MG63 (cell line): ENCODE data around the gene SEMG2. TPM values are rescaled to one million over a fixed set of nuclear protein-coding genes. Genes with fewer than 3 reads are reported as not detected.

Source experiments
- DNase-seq: peaks from one replicate; pipeline ENCODE4 v3.0.0-alpha.2; 2020
- H3K27me3 ChIP-seq: fragments of 250-450 bp; sonication (Bioruptor Pico); 2 replicates; pipeline ENCODE4 v1.5.1; 2020; ENCODE audit warnings: mild to moderate bottlenecking, moderate library complexity
- H3K36me3 ChIP-seq: fragments of 250-450 bp; sonication (Bioruptor Pico); 2 replicates; pipeline ENCODE4 v1.5.1; 2020; ENCODE audit warnings: mild to moderate bottlenecking, moderate library complexity
- H3K4me3 ChIP-seq: fragments of 250-450 bp; sonication (Bioruptor Pico); 2 replicates; pipeline ENCODE4 v1.5.1; 2020; ENCODE audit warnings: mild to moderate bottlenecking, moderate library complexity
- H3K9me3 ChIP-seq: fragments of 250-450 bp; sonication (Bioruptor Pico); 2 replicates; pipeline ENCODE4 v1.5.1; 2020; ENCODE audit warnings: mild to moderate bottlenecking, moderate library complexity
- total RNA-seq: library from RNA; depleted of rRNA; stranded (reverse); fragments of >200 nt; shearing (Covaris generic); gene quantifications from 2 replicates; pipeline ENCODE4 v1.2.3, GENCODE V29; 2014; ENCODE audit warnings: low replicate concordance

Gene SEMG2
- total RNA-seq, 1 experiment from 2014 or later, result not detected

DNA sequence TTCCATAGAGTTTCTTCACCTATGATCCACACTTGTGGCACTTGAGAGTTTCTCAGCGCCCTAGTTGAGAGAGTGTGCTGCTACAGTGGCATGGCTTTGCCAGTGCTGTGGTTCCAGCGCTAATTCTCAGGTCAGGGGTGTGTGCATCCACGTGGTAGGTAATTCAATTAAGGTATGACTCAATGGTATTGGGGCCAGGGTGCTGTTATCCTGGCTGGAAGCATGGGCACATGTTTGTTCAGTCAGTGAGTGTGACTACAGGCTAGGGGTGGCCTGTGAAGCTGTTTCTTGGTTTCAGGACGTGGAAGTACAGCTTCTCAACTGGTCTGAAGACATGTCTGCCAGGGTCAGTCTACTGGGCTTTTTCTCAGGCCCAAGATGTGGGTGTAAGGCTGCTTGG is 3.0 kb upstream of the SEMG2 start:
- DNase-seq, result no peak
- Histone ChIP-seq H3K27me3 (peaks cover 18% of the 10 kb centered on the region), H3K36me3 (no peaks in the 10 kb centered on the region), H3K9me3 (no peaks in the 10 kb centered on the region), H3K4me3 (no peak overlapping the region)

DNA sequence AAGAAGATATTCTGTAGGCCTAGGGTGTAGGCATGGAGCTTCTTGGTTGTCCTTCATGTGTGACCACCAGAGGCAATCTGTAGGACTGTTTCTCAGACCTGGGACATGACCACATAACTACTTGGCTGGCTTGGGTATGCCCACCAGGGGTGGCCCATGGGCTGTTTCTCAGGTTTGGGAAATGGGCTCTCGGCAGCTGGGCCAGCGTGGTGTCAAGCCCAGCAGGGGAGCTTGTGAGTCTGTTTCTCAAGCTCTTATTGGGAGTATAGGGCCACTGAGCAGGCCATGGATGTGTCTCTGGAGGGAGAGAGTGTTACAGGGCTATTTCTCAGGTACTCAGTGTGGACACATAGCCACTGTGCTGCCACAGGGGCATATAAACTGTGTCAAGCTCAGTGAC is 2.5 kb upstream of the SEMG2 start:
- no peaks in the 10 kb centered on the region for H3K9me3 ChIP-seq
- H3K4me3 ChIP-seq, result no peak overlapping the region
- DNase-seq, result no peak
- no peaks in the 10 kb centered on the region for H3K36me3 ChIP-seq
- peaks cover 18% of the 10 kb centered on the region for H3K27me3 ChIP-seq

DNA sequence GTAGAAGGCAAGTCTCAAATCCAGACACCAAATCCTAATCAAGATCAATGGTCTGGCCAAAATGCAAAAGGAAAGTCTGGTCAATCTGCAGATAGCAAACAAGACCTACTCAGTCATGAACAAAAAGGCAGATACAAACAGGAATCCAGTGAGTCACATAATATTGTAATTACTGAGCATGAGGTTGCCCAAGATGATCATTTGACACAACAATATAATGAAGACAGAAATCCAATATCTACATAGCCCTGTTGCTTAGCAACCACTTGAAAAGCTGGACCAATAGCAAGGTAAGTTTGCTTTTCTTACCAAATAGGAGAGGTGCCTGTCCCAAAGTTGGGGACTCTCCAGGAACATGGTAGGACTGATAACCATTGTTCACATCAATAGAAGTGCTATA is 2.0 kb downstream of the SEMG2 start:
- Histone ChIP-seq H3K9me3 (no peaks in the 10 kb centered on the region), H3K4me3 (no peak overlapping the region), H3K27me3 (peaks cover 36% of the 10 kb centered on the region), H3K36me3 (no peaks in the 10 kb centered on the region)
- no peak for DNase-seq

DNA sequence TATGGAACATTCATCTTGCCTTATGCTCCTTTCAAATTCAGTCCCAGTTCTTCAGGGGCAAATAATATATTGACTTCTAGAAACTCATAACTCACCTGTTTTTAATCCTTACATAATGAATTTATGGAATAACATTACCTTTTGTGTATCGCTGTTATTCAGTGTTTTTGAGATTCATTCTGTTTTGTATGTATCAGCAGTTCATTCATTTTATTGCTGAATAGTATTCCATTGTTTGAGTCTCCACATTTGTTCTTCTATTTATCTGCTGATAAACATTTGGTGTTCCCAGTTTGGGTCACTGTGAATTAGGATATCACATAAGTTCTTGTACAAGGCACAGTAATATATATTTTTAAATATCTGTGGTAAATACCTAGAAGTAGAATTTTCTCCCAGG is 5.1 kb downstream of the SEMG2 start:
- Histone ChIP-seq H3K9me3 (no peaks in the 10 kb centered on the region), H3K4me3 (no peak overlapping the region), H3K27me3 (peaks cover 34% of the 10 kb centered on the region), H3K36me3 (no peaks in the 10 kb centered on the region)
- no peak for DNase-seq

GRCh38 chr20:45229264-45230056 is 8.3 kb downstream of the SEMG2 start:
- peak; percentile 31 for DNase-seq
- Histone ChIP-seq H3K27me3 (peaks cover 18% of the 10 kb centered on the region), H3K4me3 (no peak overlapping the region), H3K36me3 (no peaks in the 10 kb centered on the region), H3K9me3 (peaks cover 5% of the 10 kb centered on the region; the same call in 1 of the 2 replicates)

DNA sequence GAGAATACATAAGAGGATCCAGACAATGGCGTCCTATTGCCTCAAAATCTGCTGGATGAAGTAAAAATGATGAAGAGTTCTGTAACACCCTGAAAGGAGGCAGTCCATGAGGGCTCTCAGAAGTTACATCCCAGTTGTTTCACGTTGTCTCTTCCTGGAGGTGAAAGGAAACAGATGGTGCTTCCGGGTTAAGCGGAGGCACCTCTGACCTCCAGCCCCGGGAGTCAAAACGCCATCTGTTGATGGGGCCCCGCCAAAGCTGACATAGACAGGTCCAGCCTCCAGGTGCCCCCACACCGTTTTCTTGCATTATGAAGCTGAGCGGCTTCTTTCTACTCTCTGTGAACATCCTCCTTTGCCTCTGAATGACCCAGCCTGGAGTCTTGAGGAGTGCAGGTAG is 9.5 kb downstream of the SEMG2 start:
- H3K9me3 ChIP-seq, result peaks cover 5% of the 10 kb centered on the region; the same call in 1 of the 2 replicates
- peaks cover 11% of the 10 kb centered on the region for H3K27me3 ChIP-seq
- no peak for DNase-seq
- H3K4me3 ChIP-seq, result no peak overlapping the region
- H3K36me3 ChIP-seq, result no peaks in the 10 kb centered on the region

GRCh38 chr20:45235995-45236394 is 14.8 kb downstream of the SEMG2 start:
- Histone ChIP-seq H3K4me3 (no peak overlapping the region), H3K9me3 (peaks cover 5% of the 10 kb centered on the region; the same call in 1 of the 2 replicates), H3K27me3 (peaks cover 6% of the 10 kb centered on the region; the same call in 1 of the 2 replicates), H3K36me3 (no peaks in the 10 kb centered on the region)
- no peak for DNase-seq

DNA sequence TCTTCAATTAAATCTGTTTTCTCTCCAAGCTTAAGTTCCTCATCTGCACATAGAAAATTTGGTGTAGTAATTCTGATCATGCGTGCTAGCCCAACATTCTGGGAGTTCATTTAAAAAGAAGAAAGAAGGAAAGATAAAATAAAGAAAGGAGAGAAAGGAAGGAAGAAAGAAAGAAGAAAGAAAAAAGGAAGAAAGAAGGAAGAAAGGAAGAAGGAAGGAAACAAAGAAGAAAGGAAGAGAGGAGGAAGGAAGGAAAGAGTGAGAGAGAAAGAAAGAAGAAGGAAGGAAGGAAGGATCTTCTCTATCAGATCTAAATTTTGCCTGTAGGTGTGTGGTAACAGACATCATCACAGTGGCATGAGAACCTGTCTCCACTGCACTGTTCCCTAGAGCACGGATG is 17.0 kb downstream of the SEMG2 start:
- peaks cover 9% of the 10 kb centered on the region; the same call in 1 of the 2 replicates for H3K27me3 ChIP-seq
- H3K36me3 ChIP-seq, result no peaks in the 10 kb centered on the region
- no peak overlapping the region for H3K4me3 ChIP-seq
- peaks cover 5% of the 10 kb centered on the region; the same call in 1 of the 2 replicates for H3K9me3 ChIP-seq
- no peak for DNase-seq

DNA sequence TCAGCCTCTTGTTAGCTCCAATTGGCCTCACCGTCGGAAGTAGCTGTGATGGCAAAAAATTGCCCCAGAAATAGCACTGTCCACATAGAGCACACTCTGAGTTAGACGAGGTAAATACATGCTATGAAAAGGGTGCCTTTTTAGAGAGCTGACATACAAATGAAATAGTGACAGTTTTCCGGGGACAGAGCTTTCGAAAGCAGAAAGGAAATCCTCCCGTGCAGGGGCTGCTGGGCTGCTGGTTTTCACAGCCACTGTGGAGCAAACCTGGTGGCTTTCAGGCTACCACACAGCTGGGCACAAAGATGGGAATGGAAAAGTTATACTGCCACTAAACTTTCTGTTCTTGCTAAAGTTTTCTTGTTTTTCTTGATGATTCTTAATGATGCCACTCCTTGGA is 24.9 kb downstream of the SEMG2 start:
- Histone ChIP-seq H3K4me3 (no peak overlapping the region), H3K27me3 (peaks cover 14% of the 10 kb centered on the region), H3K36me3 (no peaks in the 10 kb centered on the region), H3K9me3 (no peaks in the 10 kb centered on the region)
- DNase-seq, result no peak

DNA sequence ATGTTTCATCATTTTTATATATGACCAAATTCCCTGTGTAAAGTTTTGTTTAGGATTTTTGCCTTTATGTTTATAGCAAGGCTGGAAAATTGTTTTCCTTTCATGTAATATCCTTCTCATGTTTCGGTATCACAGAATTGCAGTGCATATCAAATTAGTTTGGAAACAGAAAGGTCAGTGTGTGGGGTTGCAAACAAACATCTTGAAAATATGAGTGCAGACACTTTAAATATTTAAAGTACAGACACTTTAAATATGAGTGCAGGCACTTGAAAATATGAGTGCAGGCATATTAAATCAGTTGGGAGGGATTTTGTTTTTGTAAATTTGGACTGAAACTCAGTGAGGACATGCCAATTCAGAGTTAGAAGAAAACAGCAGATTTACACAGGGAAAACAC is 26.7 kb downstream of the SEMG2 start:
- Histone ChIP-seq H3K36me3 (no peaks in the 10 kb centered on the region), H3K4me3 (no peak overlapping the region), H3K27me3 (peaks cover 12% of the 10 kb centered on the region), H3K9me3 (no peaks in the 10 kb centered on the region)
- DNase-seq, result no peak

- H3K27me3 ChIP-seq, result peaks cover 12% of the 10 kb centered on the region
- no peak for DNase-seq
- H3K36me3 ChIP-seq, result no peaks in the 10 kb centered on the region
- no peaks in the 10 kb centered on the region for H3K9me3 ChIP-seq
- H3K4me3 ChIP-seq, result no peak overlapping the region
These were observed 27.4 kb downstream of the SEMG2 start for GRCh38 chr20:45248609-45249008.

DNA sequence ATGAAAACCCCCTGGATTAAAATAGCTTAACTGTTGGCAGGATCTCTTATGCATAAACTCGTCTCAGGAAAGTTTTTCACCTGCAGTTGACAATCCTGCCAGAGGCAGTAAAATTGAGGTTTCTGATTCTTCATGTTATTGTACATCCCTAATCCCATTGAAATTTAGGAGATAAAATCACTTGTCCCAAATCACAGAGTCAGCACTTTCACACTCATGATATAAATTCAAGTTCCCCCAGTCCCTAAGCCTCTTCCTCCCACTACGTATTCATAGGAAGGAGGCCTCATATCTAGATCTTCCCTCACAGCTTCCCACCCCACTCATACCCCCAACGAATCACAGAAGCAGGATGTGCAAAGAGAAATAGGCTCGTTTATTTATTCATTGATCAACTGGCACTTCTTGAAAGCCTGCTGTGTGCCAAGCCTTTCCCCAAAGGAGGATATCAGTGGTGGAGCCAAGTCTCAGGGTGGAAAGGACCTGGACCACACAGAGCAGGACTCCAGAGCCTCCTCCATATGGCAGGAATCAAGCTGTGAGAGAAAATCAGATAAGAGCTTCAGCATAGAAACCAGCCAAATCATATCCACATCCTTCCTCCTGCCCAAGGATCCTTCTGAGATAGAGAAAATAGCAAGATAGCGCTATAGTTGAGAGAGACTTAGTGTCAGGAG is 30.8 kb downstream of the SEMG2 start:
- Histone ChIP-seq H3K4me3 (no peak overlapping the region), H3K36me3 (no peaks in the 10 kb centered on the region), H3K27me3 (no peaks in the 10 kb centered on the region), H3K9me3 (no peaks in the 10 kb centered on the region)
- no peak for DNase-seq

DNA sequence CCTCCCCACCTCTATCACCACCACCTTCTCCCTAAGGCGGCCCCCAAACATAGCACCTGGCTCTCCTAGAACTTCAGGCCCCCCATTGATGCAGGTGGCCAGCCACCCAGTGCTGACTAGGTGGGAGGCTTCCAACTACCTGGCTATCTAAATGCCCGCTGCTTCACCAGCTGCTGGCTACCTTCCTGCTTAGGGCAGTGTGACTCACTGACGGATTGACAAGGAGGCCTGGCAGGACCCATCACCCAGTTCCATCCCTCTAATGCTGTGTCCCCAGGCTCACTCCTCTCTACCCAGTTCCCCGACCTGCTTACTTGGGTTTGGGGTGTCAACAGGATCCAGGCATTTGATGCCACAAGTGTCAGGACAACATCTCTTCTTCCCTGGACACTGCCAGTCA is 32.1 kb downstream of the SEMG2 start:
- no peaks in the 10 kb centered on the region for H3K27me3 ChIP-seq
- H3K4me3 ChIP-seq, result no peak overlapping the region
- no peaks in the 10 kb centered on the region for H3K9me3 ChIP-seq
- DNase-seq, result no peak
- H3K36me3 ChIP-seq, result no peaks in the 10 kb centered on the region

DNA sequence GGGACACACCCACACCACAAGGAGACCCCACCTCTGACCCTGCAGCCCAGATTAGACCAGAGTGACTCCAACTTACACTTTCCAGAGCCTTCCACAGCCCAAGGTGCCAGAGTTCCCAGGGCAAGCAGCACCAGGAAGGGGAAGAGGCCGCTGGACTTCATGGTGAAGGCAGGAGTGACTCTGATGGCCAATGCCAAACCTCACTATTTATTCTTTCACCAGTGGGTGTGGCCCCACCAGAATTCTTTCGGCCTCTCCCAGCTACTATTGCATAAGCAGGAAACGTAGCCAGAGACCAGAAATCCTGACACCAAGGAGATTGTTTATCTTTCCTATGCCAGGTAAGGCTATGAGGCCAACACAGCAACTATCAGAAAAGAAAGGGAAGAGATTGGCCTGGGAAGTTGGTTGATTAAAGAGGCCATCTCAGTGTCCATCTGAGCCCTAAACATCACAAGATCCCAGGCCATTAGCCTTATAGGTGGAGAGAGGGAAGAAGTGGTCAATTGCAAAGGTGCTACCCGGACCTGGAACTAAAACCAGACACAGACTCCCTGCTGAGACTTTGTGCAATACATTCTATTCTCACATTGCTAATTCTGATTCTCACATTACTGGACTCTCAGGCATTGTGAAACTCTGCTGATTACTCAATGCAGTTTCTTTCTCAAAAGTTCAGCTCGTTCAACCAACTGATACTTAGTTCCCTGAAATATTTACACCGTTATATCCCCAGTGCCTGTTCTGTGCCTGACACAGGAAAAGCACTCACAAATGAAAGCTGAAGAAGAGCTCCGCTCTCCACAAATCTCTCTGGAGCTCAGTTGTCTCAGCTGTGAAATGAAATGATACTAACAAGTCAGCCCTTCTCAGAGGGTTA is 33.5 kb downstream of the SEMG2 start, which contains the start of gene SLPI:
SLPI (minus strand) TSS at position 182 of the 880 bp plus-strand sequence; CDS start at position 161, 21 bp downstream.
- H3K36me3 ChIP-seq, result no peaks in the 10 kb centered on the region
- peak; percentile 81 for DNase-seq
- no peaks in the 10 kb centered on the region for H3K9me3 ChIP-seq
- no peaks in the 10 kb centered on the region for H3K27me3 ChIP-seq
- H3K4me3 ChIP-seq, result no peak within 1 kb of the TSS

GRCh38 chr20:45257161-45257560 is 36.0 kb downstream of the SEMG2 start:
- H3K36me3 ChIP-seq, result no peaks in the 10 kb centered on the region
- H3K27me3 ChIP-seq, result 0 out of 2 replicates have a peak, but pooled peaks cover 4% of the 10 kb centered on the region
- H3K9me3 ChIP-seq, result no peaks in the 10 kb centered on the region
- DNase-seq, result no peak
- no peak overlapping the region for H3K4me3 ChIP-seq

- Histone ChIP-seq H3K27me3 (0 out of 2 replicates have a peak, but pooled peaks cover 4% of the 10 kb centered on the region), H3K4me3 (no peak overlapping the region), H3K36me3 (no peaks in the 10 kb centered on the region), H3K9me3 (no peaks in the 10 kb centered on the region)
- DNase-seq, result no peak
These were observed 36.5 kb downstream of the SEMG2 start for GRCh38 chr20:45257711-45258110.

DNA sequence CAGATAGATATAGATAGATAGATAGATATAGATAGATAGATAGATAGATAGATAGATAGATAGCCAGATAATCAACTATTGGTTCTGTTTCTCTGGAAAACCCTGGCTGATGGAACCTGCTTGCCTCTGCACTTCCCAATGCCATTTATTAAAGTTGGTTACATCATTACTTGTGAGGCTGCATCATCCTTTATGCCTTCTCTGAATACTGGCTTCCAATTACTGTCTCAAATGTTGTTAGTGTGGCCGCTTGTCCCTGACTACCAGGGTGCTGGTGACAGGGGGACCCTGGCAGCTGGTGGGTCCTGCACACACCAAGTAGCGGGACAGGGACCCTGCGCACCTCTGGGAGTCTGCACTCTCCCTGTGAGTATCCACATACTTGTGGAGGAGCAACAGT is 37.1 kb downstream of the SEMG2 start:
- DNase-seq, result no peak
- H3K36me3 ChIP-seq, result no peaks in the 10 kb centered on the region
- H3K9me3 ChIP-seq, result no peaks in the 10 kb centered on the region
- no peak overlapping the region for H3K4me3 ChIP-seq
- 0 out of 2 replicates have a peak, but pooled peaks cover 4% of the 10 kb centered on the region for H3K27me3 ChIP-seq
